SH-SY5Y (cell line): ENCODE measurements around the gene PHLDB1.

Experiments used
- GATA2 ChIP-seq: IDR thresholded peaks from 2 replicates; pipeline ENCODE4 v1.6.1; 2011; ENCODE audit warnings: mild to moderate bottlenecking, low read depth, low read length
- GATA3 ChIP-seq: IDR thresholded peaks from 2 replicates; pipeline ENCODE4 v1.6.1; 2011; ENCODE audit warnings: low read depth, mild to moderate bottlenecking, low read length, moderate library complexity

- TF ChIP-seq GATA3 (no peak), GATA2 (no peak)
Observed at GRCh38 chr11:118666371-118666770, 59.0 kb downstream of the PHLDB1 start.
